GM23338 (cell line): ENCODE results near the gene SLX4IP. TPM values are rescaled to one million over a fixed set of nuclear protein-coding genes. Genes with fewer than 3 reads are reported as not detected.

ENCODE experiments used
- ATAC-seq: fragments of 200-7000 bp; cut with Tn5 transposase; 3 replicates; pipeline ENCODE4 v1.9.1; 2020
- DNase-seq: peaks from one replicate; pipeline ENCODE4 v3.0.0-alpha.2; 2015; ENCODE audit warnings: low spot score
- H2AFZ ChIP-seq: fragments of 200-600 bp; sonication (generic); 2 replicates; pipeline ENCODE4 v1.8.0; 2016; ENCODE audit warnings: antibody characterized with exemption, mild to moderate bottlenecking, moderate library complexity
- H3F3A ChIP-seq: fragments of 200-600 bp; sonication (generic); replicated peaks from 2 replicates; pipeline ENCODE4 v1.8.0; 2017; ENCODE audit warnings: antibody characterized with exemption, mixed run types, low read depth
- H3K27ac ChIP-seq: fragments of 200-600 bp; sonication (generic); 2 replicates; pipeline ENCODE4 v1.6.1; 2016; ENCODE audit warnings: low read depth
- H3K27me3 ChIP-seq: fragments of 200-600 bp; sonication (generic); 2 replicates; pipeline ENCODE4 v1.8.0; 2016; ENCODE audit warnings: mild to moderate bottlenecking, mixed run types, moderate library complexity; ENCODE audit not compliant: insufficient read depth
- H3K36me3 ChIP-seq: fragments of 200-600 bp; sonication (generic); 2 replicates; pipeline ENCODE4 v1.8.0; 2016; ENCODE audit warnings: mild to moderate bottlenecking; ENCODE audit not compliant: insufficient read depth
- H3K4me1 ChIP-seq: fragments of 200-600 bp; sonication (generic); 2 replicates; pipeline ENCODE4 v1.8.0; 2016; ENCODE audit warnings: mild to moderate bottlenecking, moderate library complexity; ENCODE audit not compliant: insufficient read depth
- H3K4me2 ChIP-seq: fragments of 200-600 bp; sonication (generic); 2 replicates; pipeline ENCODE4 v1.7.1; 2017; ENCODE audit warnings: mixed run types
- H3K4me3 ChIP-seq: fragments of 200-600 bp; sonication (generic); 2 replicates; pipeline ENCODE4 v1.6.1; 2016; ENCODE audit warnings: mixed run types
- H3K79me2 ChIP-seq: fragments of 200-600 bp; sonication (generic); replicated peaks from 2 replicates; pipeline ENCODE4 v1.8.0; 2017; ENCODE audit warnings: mild to moderate bottlenecking; ENCODE audit not compliant: insufficient read depth
- H3K9me2 ChIP-seq: fragments of 200-600 bp; sonication (generic); 2 replicates; pipeline ENCODE4 v1.8.0; 2017; ENCODE audit not compliant: insufficient read depth
- H4K20me1 ChIP-seq: fragments of 200-600 bp; sonication (generic); replicated peaks from 2 replicates; pipeline ENCODE4 v1.8.0; 2017; ENCODE audit warnings: mild to moderate bottlenecking; ENCODE audit not compliant: insufficient read depth
- H3K27ac Mint-ChIP-seq: 2 replicates; pipeline ENCODE4 v1.8.0; 2020; ENCODE audit warnings: inconsistent platforms, mild to moderate bottlenecking, moderate library complexity, mixed read lengths
- H3K27me3 Mint-ChIP-seq: 3 replicates; pipeline ENCODE4 v1.8.0; 2022; ENCODE audit warnings: low read depth, mild to moderate bottlenecking, moderate library complexity, mixed read lengths, inconsistent platforms; ENCODE audit not compliant: insufficient read depth, poor library complexity
- H3K36me3 Mint-ChIP-seq: 3 replicates; pipeline ENCODE4 v1.8.0; 2021; ENCODE audit warnings: low read depth, mild to moderate bottlenecking, inconsistent platforms, moderate library complexity, mixed read lengths
- H3K4me1 Mint-ChIP-seq: 3 replicates; pipeline ENCODE4 v1.8.0; 2020; ENCODE audit warnings: mild to moderate bottlenecking, inconsistent platforms, mixed read lengths
- H3K4me3 Mint-ChIP-seq: 3 replicates; pipeline ENCODE4 v1.8.0; 2021; ENCODE audit warnings: moderate library complexity, mild to moderate bottlenecking, inconsistent platforms, mixed read lengths
- H3K9me3 Mint-ChIP-seq: 3 replicates; pipeline ENCODE4 v1.8.0; 2020; ENCODE audit warnings: moderate library complexity, mild to moderate bottlenecking, inconsistent platforms, mixed read lengths
- CREB1 ChIP-seq: fragments of 250-450 bp; sonication (Bioruptor Pico); IDR thresholded peaks from 2 replicates; pipeline ENCODE4 v1.5.0; 2020; ENCODE audit warnings: low read depth, mild to moderate bottlenecking, moderate library complexity
- ETS1 ChIP-seq: IDR thresholded peaks from 2 replicates; pipeline ENCODE4 v1.6.1; 2016; ENCODE audit warnings: antibody characterized with exemption
- EZH2phosphoT487 ChIP-seq: fragments of 200-600 bp; sonication (generic); IDR thresholded peaks from one replicate; pipeline ENCODE4 v1.8.1; 2018; ENCODE audit warnings: antibody characterized with exemption; ENCODE audit not compliant: unreplicated experiment
- JUNB ChIP-seq: IDR thresholded peaks from one replicate; pipeline ENCODE4 v1.6.1; 2016; ENCODE audit warnings: antibody characterized with exemption; ENCODE audit not compliant: unreplicated experiment
- NANOG ChIP-seq: IDR thresholded peaks from 2 replicates; pipeline ENCODE4 v1.6.1; 2016; ENCODE audit warnings: antibody characterized with exemption, borderline replicate concordance
- POLR2AphosphoS5 ChIP-seq: IDR thresholded peaks from 2 replicates; pipeline ENCODE4 v1.6.1; 2016; ENCODE audit warnings: antibody characterized with exemption, low read depth
- REST ChIP-seq: IDR thresholded peaks from one replicate; pipeline ENCODE4 v1.6.1; 2018; ENCODE audit warnings: antibody characterized with exemption; ENCODE audit not compliant: unreplicated experiment
- STAT1 ChIP-seq: IDR thresholded peaks from one replicate; pipeline ENCODE4 v1.6.1; 2016; ENCODE audit warnings: antibody characterized with exemption; ENCODE audit not compliant: unreplicated experiment
- ZNF114 ChIP-seq: fragments of 250-450 bp; sonication (Bioruptor Pico); IDR thresholded peaks from 2 replicates; pipeline ENCODE4 v1.5.0; 2020; ENCODE audit warnings: mild to moderate bottlenecking, moderate library complexity
- ZNF462 ChIP-seq: fragments of 250-450 bp; sonication (Bioruptor Pico); IDR thresholded peaks from 2 replicates; pipeline ENCODE4 v1.5.0; 2020; ENCODE audit warnings: mild to moderate bottlenecking, moderate library complexity
- polyA plus RNA-seq: library from polyadenylated mRNA; unstranded; fragments of >200 nt; fragmentation: Nextera tagmentation; extraction: Ambion mirVana; gene quantifications from 2 replicates; pipeline ENCODE4 v1.2.1, GENCODE V29; 2016
- total RNA-seq: library from RNA; depleted of rRNA; stranded (reverse); fragments of >200 nt; shearing (Covaris generic); gene quantifications from 2 replicates; pipeline ENCODE4 v1.2.3, GENCODE V29; 2014

The SLX4IP gene
- total and polyA plus RNA-seq, 2 experiments from 2014 or later = 9.1 to 9.8 TPM

GRCh38 chr20:10496465-10496864 is 61.4 kb downstream of the SLX4IP start:
- H2AFZ ChIP-seq = no peak overlapping the region
- peaks cover 15% of the 10 kb centered on the region for H3K79me2 ChIP-seq
- H3K4me3 Mint-ChIP-seq = no peak overlapping the region
- no peaks in the 10 kb centered on the region for H3F3A ChIP-seq
- H4K20me1 ChIP-seq = no peaks in the 10 kb centered on the region
- no peaks in the 10 kb centered on the region; the same call in 2 of the 3 replicates for H3K9me3 Mint-ChIP-seq
- H3K4me2 ChIP-seq = no peak overlapping the region
- H3K27me3 ChIP-seq = no peaks in the 10 kb centered on the region
- H3K9me2 ChIP-seq = no peaks in the 10 kb centered on the region
- H3K27ac Mint-ChIP-seq = no peak overlapping the region
- no peak overlapping the region for H3K27ac ChIP-seq
- H3K4me1 ChIP-seq = peaks cover 14% of the 10 kb centered on the region
- TF ChIP-seq CREB1 (CRISPR knock-in tag) = no peak
- no peak for TF ChIP-seq NANOG
- no peak for TF ChIP-seq POLR2AphosphoS5
- TF ChIP-seq JUNB = no peak
- no peak for TF ChIP-seq EZH2phosphoT487
- no peaks in the 10 kb centered on the region for H3K27me3 Mint-ChIP-seq
- peaks cover 40% of the 10 kb centered on the region for H3K4me1 Mint-ChIP-seq
- DNase-seq (no peak), ATAC-seq (no peak)
- no peaks in the 10 kb centered on the region for H3K36me3 Mint-ChIP-seq
- no peak overlapping the region for H3K4me3 ChIP-seq
- H3K36me3 ChIP-seq = no peaks in the 10 kb centered on the region

- no peaks in the 10 kb centered on the region; the same call in 2 of the 3 replicates for H3K9me3 Mint-ChIP-seq
- peaks cover 15% of the 10 kb centered on the region for H3K79me2 ChIP-seq
- H3K4me1 Mint-ChIP-seq = peaks cover 41% of the 10 kb centered on the region
- H3K4me3 Mint-ChIP-seq = no peak overlapping the region
- ATAC-seq (no peak), DNase-seq (no peak)
- no peak overlapping the region for H3K4me2 ChIP-seq
- H3K27me3 ChIP-seq = no peaks in the 10 kb centered on the region
- H3K27ac Mint-ChIP-seq = 0 out of 2 replicates have a peak overlapping the region, but pooled peaks have one; percentile 27
- no peaks in the 10 kb centered on the region for H3K27me3 Mint-ChIP-seq
- no peaks in the 10 kb centered on the region for H3K36me3 Mint-ChIP-seq
- no peak overlapping the region for H3K27ac ChIP-seq
- peaks cover 18% of the 10 kb centered on the region for H3K4me1 ChIP-seq
- H3K4me3 ChIP-seq = no peak overlapping the region
- no peaks in the 10 kb centered on the region for H4K20me1 ChIP-seq
- H2AFZ ChIP-seq = no peak overlapping the region
- H3F3A ChIP-seq = no peaks in the 10 kb centered on the region
- H3K36me3 ChIP-seq = no peaks in the 10 kb centered on the region
- H3K9me2 ChIP-seq = no peaks in the 10 kb centered on the region
- no peak for TF ChIP-seq JUNB
- TF ChIP-seq REST = no peak
- TF ChIP-seq ZNF462 (CRISPR knock-in tag) = no peak
- no peak for TF ChIP-seq ZNF114 (CRISPR knock-in tag)
- no peak for TF ChIP-seq ETS1
- TF ChIP-seq STAT1 = no peak
Measured at GRCh38 chr20:10497283-10497682, 62.2 kb downstream of the SLX4IP start.
